ENCODE data around the gene VWA8.

DNA sequence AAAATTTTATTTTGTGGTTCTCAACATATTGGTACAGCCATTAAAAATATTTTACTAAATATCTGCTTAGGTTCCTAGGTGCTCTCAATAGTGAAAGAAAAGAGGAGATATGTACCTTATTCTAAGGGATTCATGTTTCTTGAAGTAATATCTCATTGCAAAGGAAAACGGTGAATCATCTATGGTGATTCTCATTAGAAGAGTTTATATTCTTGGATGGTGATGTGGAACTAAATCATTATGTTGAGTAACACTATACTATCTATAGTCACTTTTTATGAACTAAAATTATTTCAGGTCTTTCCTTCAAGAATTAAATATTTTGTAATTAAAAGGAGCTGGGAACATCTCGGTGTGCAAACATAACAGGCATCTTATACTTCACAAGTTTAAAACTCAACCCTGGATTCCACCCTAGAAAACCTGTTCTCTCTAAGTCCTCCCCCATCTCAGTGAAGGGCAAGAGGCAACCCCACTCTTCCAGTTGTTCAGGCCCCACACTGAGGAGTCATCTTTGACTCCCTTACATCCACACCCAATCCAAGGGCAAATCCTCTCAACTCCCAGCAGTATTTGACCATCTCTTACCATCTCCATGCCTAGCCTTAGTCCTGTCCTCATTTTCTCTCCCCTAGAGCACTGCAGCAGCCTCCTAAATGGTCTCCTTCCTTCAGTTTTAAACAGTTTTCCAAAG is 363.4 kb downstream of the VWA8 start:
- TF ChIP-seq, protein P1, sequence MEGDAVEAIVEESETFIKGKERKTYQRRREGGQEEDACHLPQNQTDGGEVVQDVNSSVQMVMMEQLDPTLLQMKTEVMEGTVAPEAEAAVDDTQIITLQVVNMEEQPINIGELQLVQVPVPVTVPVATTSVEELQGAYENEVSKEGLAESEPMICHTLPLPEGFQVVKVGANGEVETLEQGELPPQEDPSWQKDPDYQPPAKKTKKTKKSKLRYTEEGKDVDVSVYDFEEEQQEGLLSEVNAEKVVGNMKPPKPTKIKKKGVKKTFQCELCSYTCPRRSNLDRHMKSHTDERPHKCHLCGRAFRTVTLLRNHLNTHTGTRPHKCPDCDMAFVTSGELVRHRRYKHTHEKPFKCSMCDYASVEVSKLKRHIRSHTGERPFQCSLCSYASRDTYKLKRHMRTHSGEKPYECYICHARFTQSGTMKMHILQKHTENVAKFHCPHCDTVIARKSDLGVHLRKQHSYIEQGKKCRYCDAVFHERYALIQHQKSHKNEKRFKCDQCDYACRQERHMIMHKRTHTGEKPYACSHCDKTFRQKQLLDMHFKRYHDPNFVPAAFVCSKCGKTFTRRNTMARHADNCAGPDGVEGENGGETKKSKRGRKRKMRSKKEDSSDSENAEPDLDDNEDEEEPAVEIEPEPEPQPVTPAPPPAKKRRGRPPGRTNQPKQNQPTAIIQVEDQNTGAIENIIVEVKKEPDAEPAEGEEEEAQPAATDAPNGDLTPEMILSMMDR (IDR thresholded peaks at IDR 0.05): no peak
- TF ChIP-seq POLR2A (IDR thresholded peaks at IDR 0.05): no peak

All from breast epithelium (tissue), 3 donors.